ENCODE data around the gene LRTM2. TPM values are rescaled to one million over a fixed set of nuclear protein-coding genes. Genes with fewer than 3 reads are reported as not detected.
A peak's percentile ranks its signal among the peaks of the same experiment; 100 is the strongest.

Gene LRTM2
- total and polyA plus RNA-seq, 9 of the 15 experiments (the other 6 are each of a cell fraction or from before 2014, with no cell fraction given): 0.09 TPM; not detected in 8

DNA sequence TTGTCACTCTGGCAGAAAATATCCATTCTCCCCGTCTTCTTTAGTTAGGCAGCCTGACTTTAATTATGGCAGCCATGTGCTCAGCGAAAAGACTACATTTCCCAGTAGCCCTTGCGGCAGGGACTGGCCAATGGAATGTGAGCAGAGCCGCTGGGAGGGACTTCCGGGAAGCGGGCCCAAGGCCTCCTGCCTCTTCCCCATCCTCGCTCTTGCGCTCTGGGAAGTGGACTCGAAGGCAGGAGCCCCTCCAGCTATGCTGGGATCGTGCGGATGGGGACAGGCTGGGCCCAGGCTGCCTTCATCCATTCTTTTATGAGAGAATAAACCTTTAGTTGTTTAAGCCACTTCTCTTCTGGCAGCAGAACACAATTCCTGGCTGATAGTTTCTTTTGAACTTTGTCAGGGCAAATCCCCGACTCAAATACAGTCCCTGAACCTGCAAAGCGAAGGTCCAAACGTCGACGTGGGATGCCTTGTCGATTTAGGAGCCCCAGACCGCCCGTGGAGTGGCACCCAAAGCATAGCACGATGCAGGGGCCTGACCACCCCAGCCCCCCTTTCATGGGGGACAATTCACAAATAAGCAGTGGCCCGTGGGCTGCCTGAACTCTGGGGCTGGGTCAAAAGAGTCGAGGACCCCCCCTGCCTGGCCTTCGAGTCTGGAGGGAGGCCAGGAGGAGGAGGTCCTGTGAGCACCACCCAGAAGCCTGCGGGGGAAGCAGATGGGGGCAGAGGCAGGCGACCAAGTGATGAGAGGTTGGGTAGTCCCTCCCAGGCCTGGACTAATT lies 15.6 kb upstream of the LRTM2 start (continued):
- TF ChIP-seq MYNN (IDR thresholded peaks at IDR 0.05) (no peak), MYNN (CRISPR knock-in tag; IDR thresholded peaks at IDR 0.05) (no peak), HCFC1 (IDR thresholded peaks at IDR 0.05; ENCODE audit: low read depth, low read length) (peak; percentile 94), YY1 (IDR thresholded peaks at IDR 0.05; ENCODE audit: borderline replicate concordance in 1 of 3, control insufficient read depth in 1 of 3, extremely low read depth in 1 of 3, insufficient read depth in 3 of 3, insufficient read length in 1 of 3, insufficient replicate concordance in 2 of 3, low read depth in 1 of 3, low read length in 2 of 3) (peak; percentile 58 to 93 (median 87)), PTTG1 (tag; IDR thresholded peaks at IDR 0.05; ENCODE audit: low read depth) (no peak), ETV6 (IDR thresholded peaks at IDR 0.05; ENCODE audit: borderline replicate concordance in 1 of 2, low read depth in 2 of 2, low read length in 1 of 2) (peak in 1 of 2 experiments; percentile 66; a peak in 1 of 4 replicates), ETV6 (CRISPR knock-in tag; IDR thresholded peaks at IDR 0.05; ENCODE audit: borderline replicate concordance) (no peak), HOMEZ (CRISPR knock-in tag; IDR thresholded peaks at IDR 0.05) (no peak), PHF20 (IDR thresholded peaks at IDR 0.05; ENCODE audit: partially characterized antibody) (peak; percentile 88), SIX5 (IDR thresholded peaks at IDR 0.05; ENCODE audit: borderline replicate concordance in 1 of 2, insufficient read depth in 1 of 2, low read depth in 1 of 2, low read length in 2 of 2) (peak; percentile 71; a peak in 3 of 4 replicates), ILF3 (IDR thresholded peaks at IDR 0.05; ENCODE audit: borderline replicate concordance) (no peak), SFPQ (IDR thresholded peaks at IDR 0.05; ENCODE audit: low read depth, low read length) (no peak), RUNX1 (IDR thresholded peaks at IDR 0.05; ENCODE audit: low read depth) (no peak)
- TF ChIP-seq, protein P1, sequence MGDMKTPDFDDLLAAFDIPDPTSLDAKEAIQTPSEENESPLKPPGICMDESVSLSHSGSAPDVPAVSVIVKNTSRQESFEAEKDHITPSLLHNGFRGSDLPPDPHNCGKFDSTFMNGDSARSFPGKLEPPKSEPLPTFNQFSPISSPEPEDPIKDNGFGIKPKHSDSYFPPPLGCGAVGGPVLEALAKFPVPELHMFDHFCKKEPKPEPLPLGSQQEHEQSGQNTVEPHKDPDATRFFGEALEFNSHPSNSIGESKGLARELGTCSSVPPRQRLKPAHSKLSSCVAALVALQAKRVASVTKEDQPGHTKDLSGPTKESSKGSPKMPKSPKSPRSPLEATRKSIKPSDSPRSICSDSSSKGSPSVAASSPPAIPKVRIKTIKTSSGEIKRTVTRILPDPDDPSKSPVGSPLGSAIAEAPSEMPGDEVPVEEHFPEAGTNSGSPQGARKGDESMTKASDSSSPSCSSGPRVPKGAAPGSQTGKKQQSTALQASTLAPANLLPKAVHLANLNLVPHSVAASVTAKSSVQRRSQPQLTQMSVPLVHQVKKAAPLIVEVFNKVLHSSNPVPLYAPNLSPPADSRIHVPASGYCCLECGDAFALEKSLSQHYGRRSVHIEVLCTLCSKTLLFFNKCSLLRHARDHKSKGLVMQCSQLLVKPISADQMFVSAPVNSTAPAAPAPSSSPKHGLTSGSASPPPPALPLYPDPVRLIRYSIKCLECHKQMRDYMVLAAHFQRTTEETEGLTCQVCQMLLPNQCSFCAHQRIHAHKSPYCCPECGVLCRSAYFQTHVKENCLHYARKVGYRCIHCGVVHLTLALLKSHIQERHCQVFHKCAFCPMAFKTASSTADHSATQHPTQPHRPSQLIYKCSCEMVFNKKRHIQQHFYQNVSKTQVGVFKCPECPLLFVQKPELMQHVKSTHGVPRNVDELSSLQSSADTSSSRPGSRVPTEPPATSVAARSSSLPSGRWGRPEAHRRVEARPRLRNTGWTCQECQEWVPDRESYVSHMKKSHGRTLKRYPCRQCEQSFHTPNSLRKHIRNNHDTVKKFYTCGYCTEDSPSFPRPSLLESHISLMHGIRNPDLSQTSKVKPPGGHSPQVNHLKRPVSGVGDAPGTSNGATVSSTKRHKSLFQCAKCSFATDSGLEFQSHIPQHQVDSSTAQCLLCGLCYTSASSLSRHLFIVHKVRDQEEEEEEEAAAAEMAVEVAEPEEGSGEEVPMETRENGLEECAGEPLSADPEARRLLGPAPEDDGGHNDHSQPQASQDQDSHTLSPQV (IDR thresholded peaks at IDR 0.05): no peak
- TF ChIP-seq, protein P2, sequence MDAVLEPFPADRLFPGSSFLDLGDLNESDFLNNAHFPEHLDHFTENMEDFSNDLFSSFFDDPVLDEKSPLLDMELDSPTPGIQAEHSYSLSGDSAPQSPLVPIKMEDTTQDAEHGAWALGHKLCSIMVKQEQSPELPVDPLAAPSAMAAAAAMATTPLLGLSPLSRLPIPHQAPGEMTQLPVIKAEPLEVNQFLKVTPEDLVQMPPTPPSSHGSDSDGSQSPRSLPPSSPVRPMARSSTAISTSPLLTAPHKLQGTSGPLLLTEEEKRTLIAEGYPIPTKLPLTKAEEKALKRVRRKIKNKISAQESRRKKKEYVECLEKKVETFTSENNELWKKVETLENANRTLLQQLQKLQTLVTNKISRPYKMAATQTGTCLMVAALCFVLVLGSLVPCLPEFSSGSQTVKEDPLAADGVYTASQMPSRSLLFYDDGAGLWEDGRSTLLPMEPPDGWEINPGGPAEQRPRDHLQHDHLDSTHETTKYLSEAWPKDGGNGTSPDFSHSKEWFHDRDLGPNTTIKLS (IDR thresholded peaks at IDR 0.05; ENCODE audit: borderline replicate concordance, low read depth): peak; percentile 56; the same call in 1 of the 2 replicates

All from K562 (cell line).